Tibial nerve (tissue), 4 donors: ENCODE results near the gene GNB3.

Experiments
- EP300 ChIP-seq, 2 donors: sonication (generic); formaldehyde crosslinking; IDR thresholded peaks; one replicate each; pipeline ENCODE4 v1.6.1; 2017; ENCODE audit warnings: antibody characterized with exemption in 2 of 2, mild to moderate bottlenecking in 1 of 2
- TF ChIP-seq, protein P1 (sequence below), 5 experiments: fragments of 200-600 bp in 3 of 5; fragments of 450-650 bp in 2 of 5; sonication (generic) in 3 of 5; IDR thresholded peaks; one replicate each; pipeline ENCODE4 v1.5.1; 2016 to 2019; ENCODE audit warnings: antibody characterized with exemption in 5 of 5, mild to moderate bottlenecking in 3 of 5, moderate library complexity in 2 of 5

DNA sequence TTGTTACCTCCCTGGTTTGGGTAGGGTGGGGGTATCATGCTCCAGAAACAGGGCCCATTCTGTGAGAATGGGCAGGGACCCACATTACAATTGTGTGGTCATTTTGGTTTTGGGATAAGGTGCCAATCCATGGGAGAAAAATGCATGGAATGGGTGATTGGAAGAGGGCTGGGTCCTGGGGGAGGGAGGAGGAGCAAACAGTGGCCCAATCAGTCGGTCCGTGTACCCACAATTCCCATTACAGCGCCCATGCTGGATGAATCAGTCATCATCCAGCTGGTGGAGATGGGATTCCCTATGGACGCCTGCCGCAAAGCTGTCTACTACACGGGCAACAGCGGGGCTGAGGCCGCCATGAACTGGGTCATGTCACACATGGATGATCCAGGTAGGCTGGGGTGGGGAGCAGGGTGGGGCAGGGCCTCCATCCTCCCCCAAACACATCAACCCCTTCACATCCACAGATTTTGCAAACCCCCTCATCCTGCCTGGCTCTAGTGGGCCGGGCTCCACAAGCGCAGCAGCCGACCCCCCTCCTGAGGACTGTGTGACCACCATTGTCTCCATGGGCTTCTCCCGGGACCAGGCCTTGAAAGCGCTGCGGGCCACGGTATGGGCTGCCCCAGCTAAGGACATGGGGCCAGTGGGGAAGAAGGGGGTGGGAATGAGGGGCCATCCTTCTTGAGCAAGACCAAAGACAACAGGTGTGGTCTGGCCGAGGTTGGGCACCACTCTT lies 23.0 kb downstream of the GNB3 start:
- TF ChIP-seq, protein P1, sequence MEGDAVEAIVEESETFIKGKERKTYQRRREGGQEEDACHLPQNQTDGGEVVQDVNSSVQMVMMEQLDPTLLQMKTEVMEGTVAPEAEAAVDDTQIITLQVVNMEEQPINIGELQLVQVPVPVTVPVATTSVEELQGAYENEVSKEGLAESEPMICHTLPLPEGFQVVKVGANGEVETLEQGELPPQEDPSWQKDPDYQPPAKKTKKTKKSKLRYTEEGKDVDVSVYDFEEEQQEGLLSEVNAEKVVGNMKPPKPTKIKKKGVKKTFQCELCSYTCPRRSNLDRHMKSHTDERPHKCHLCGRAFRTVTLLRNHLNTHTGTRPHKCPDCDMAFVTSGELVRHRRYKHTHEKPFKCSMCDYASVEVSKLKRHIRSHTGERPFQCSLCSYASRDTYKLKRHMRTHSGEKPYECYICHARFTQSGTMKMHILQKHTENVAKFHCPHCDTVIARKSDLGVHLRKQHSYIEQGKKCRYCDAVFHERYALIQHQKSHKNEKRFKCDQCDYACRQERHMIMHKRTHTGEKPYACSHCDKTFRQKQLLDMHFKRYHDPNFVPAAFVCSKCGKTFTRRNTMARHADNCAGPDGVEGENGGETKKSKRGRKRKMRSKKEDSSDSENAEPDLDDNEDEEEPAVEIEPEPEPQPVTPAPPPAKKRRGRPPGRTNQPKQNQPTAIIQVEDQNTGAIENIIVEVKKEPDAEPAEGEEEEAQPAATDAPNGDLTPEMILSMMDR (IDR thresholded peaks at IDR 0.05): no peak
- no peak for TF ChIP-seq EP300 (IDR thresholded peaks at IDR 0.05)
